GM19193 (cell line): ENCODE measurements around the gene UNC79.

Experiments
- POLR2A ChIP-seq: IDR thresholded peaks from 4 replicates; pipeline ENCODE4 v1.6.1; 2011; ENCODE audit not compliant: insufficient read depth, insufficient read length; ENCODE audit errors: extremely low read depth

Gene UNC79

DNA sequence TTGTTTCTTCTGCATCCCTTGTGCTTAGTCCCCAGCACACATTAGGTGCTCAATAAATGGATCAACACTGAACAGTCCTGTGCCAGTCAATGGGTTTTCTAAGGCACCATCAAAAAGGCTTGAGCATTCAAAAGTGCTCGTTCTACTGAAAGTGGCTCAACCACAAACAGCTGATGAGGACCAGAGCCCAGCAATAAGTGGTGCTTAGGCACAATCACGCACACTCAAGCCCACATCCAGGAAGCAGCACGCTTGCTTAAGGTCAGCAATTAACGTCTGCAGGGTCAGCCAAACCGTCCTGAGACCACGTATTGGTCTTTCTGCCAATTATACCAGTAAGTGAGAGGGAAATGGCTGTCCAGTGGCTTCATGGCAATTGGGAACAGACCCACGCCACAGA, 301.0 kb downstream of the UNC79 start:
- TF ChIP-seq POLR2A = no peak

GRCh38 chr14:93732524-93732923, 301.8 kb downstream of the UNC79 start:
- TF ChIP-seq POLR2A = no peak

DNA sequence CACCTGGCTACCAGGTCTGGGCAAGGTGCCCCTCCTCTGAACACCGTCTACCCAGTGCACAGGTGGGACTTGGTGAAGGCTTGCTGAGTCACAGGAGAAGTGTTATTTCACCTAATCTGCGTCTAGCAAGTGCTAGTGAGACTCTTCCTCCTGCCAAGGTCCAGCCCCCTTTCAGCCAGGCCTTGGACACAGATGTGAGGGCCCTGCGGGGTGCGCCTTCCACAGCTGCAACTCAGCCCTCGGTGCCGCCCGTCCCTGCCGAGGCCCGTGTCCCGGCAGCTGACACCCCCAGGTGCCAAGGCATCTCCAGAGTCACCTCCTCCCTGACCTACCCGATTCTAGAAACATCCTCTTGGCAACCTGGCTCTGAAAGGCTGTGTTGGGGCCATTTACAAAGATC, 302.5 kb downstream of the UNC79 start:
- no peak for TF ChIP-seq POLR2A

GRCh38 chr14:93733631-93734030, 302.9 kb downstream of the UNC79 start:
- no peak for TF ChIP-seq POLR2A

GRCh38 chr14:93734086-93734822, 303.5 kb downstream of the UNC79 start:
- no peak for TF ChIP-seq POLR2A

DNA sequence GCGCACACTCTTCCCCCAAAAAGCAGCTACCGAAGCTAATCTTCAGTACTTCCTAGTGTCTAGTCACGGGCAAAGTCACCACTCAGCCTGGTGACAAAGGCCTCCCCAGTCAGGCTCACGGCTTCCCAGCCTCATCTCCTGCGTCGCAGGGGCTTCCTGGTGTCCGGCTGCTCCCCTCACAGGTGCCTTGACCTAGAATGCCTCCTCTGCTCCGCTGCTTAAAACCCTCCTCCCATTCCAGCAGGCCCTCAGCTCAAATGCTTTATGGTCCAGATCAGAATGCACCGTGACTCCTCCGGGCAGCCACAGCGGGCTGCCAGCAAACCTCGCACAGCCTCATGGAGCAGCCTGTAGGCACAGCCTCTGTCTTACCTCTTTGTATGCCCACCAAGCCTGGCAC, 304.5 kb downstream of the UNC79 start:
- no peak for TF ChIP-seq POLR2A

DNA sequence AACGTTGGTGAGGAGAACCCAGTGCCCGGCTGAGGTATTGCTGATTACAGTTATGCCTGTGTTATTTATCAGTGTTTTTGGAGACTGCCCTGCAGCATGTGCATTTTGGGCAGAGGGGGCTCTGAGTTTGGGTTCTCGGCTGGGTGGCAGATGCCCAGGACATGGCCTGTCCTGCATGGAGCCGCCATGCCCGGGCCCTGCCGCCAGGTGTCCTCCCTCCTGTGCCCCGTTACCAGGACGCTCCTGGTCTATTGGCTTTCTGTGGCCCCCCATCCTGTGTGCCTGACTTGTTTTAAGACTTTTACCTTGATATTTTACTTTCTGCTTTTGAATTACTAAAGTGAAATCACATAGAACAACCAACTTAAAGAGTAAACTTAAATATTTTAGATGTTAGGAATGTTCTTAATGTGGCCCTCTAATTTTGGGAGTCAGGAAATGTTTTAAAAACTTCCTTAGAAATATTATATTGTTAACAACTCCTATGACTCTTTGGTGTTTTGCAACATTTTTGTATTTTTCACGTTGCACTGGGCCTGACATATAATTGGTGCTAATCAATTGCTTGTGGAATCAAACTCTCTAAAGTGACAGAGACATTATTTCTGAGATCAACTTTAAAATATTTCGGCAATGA, 305.8 kb downstream of the UNC79 start:
- TF ChIP-seq POLR2A = no peak

- no peak for TF ChIP-seq POLR2A
Observed at GRCh38 chr14:93737634-93738033, 306.9 kb downstream of the UNC79 start.

DNA sequence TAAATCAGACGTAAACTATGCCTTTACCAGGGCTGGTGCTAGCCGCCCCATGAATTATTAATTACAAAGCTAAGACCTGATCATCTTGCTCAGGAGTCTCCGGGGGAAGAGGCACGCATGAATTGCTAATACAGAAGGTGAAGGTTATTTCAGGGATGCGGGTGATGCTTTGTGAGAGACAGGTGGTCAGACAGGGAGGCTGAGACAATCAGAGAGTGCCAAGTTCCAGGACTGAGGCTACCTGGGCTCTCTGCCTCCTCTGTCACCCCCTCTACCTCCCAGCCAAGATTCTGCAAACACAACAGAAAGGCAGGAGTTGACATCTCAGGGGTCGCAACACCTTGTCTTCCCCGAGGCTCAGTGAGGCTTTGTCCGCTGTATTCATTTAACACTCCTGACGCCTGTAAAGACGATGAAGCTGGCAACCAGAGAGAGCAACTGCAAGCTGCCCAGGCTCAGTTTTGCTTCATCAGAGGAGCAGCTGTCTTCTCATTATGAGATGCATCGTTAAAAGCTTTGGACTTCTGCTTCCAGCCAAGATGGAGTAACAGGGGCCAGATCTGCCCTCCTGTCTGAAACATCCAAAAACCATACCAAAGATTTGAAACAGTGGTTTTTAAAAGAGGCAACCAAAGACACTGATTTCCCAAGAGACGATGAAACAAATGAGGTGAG, 311.0 kb downstream of the UNC79 start:
- no peak for TF ChIP-seq POLR2A

- no peak for TF ChIP-seq POLR2A
Observed at GRCh38 chr14:93742761-93743160, 312.0 kb downstream of the UNC79 start.

GRCh38 chr14:93743270-93744060, 312.7 kb downstream of the UNC79 start:
- TF ChIP-seq POLR2A = no peak

- TF ChIP-seq POLR2A = no peak
Observed at GRCh38 chr14:93744176-93744575, 313.4 kb downstream of the UNC79 start.

- no peak for TF ChIP-seq POLR2A
Observed at GRCh38 chr14:93744876-93745275, 314.1 kb downstream of the UNC79 start.

DNA sequence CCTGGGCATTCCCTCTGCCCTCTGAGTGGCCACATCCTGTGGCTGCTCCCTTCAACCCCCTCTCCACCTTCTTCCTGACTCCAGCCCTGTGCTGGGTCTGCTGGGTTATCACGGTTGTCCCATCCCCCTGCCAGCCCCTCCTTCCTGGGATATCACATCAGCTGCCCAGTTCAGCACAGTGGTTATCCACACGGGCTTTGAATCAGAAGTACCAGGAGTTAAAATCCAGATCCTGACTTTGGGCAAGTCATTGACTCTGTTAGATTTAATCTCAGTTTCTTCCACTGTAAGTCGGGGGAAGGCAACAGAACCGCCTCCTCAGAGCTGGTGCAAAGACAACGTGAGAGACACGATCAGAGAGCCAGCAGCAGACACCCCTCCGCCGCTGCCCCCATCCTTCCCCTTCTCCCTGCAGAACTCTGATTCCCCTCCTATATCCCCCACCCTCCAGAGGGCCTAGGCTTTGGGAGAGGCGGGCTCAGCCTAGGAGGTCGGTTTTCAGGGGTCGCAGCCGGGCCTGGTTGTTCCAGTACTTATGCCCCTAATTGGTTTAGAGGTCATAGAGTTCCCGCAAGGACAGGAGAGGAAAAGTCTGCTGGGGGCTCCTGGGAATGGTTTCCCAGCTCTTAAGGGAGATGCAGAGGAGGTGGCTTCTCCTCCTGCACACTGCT, 315.0 kb downstream of the UNC79 start:
- TF ChIP-seq POLR2A = no peak

- no peak for TF ChIP-seq POLR2A
Observed at GRCh38 chr14:93747102-93747501, 316.4 kb downstream of the UNC79 start.
